ENCODE results near the gene CD68. TPM values are rescaled to one million over a fixed set of nuclear protein-coding genes. Genes with fewer than 3 reads are reported as not detected.

CD68 gene
- total RNA-seq, 2 donors from 2014 or later, result 12.3 to 17.3 TPM

GRCh38 chr17:7614425-7615264 is 35.2 kb downstream of the CD68 start, which contains the start of gene FXR2:
Gene FXR2, minus strand, starts transcription at chr17:7614897. Its CDS starts 365 bp downstream, at chr17:7614532.
- DNase-seq (ENCODE audit: low spot score), result peak; percentile 100
- Histone ChIP-seq H3K4me1 (replicated peaks) (no peaks in the 10 kb centered on the region), H3K9me3 (no peaks in the 10 kb centered on the region), H3K4me3 (peak within 1 kb of the TSS; percentile 77 to 95), H3K27ac (peak within 1 kb of the TSS; percentile 86 to 97), H3K36me3 (no peaks in the 10 kb centered on the region), H3K27me3 (replicated peaks; ENCODE audit: insufficient read depth) (no peaks in the 10 kb centered on the region)
- TF ChIP-seq POLR2A (IDR thresholded peaks at IDR 0.05) (peak; percentile 76), CTCF (IDR thresholded peaks at IDR 0.05) (peak in 3 of 4 experiments; percentile 63 to 95 (median 86)), POLR2AphosphoS5 (IDR thresholded peaks at IDR 0.05) (peak; percentile 95)
- WGBS, result 1% methylated on average over 89 of the region's 93 CpGs
- intact Hi-C loops (cut with DNase I), result no loop called here

GRCh38 chr17:7615265-7615747 is 35.9 kb downstream of the CD68 start:
- WGBS, result 5% methylated on average over 28 of the region's 28 CpGs
- intact Hi-C loops (cut with DNase I), result no loop called here

DNA sequence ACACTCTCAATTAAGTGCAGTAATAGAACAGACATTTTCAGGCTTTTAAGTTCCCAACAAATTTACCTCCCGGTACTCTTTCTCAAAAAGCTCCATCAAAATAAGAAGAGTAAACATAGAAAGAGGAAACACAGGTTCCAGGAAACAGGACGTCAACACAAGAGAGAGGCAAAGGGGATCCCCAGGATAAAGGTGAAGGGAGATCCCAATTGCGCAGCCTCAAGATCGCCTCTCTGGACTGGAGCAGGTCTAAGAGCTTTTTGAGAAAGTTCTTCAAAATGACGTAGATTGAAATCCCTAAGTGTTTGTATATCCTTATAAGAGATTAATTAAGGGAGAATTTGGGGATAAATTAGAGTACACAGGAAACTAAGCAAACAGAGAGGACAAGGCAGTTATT is 39.2 kb downstream of the CD68 start:
- Histone ChIP-seq H3K9me3 (no peaks in the 10 kb centered on the region), H3K27ac (no peak overlapping the region), H3K27me3 (replicated peaks; ENCODE audit: insufficient read depth) (no peaks in the 10 kb centered on the region), H3K36me3 (no peaks in the 10 kb centered on the region), H3K4me3 (no peak overlapping the region), H3K4me1 (replicated peaks) (no peaks in the 10 kb centered on the region)
- no peak for DNase-seq (ENCODE audit: low spot score)
- no peak for TF ChIP-seq POLR2AphosphoS5 (IDR thresholded peaks at IDR 0.05)
- no peak for TF ChIP-seq CTCF (IDR thresholded peaks at IDR 0.05)
- no peak for TF ChIP-seq POLR2A (IDR thresholded peaks at IDR 0.05)
- intact Hi-C loops (cut with DNase I), result no loop called here
- 71% methylated on average over 5 of the region's 5 CpGs for WGBS

More at GRCh38 chr17:7615265-7615747, 35.9 kb downstream of the CD68 start:
- peak overlapping the region; percentile 15 to 37 for H3K4me3 ChIP-seq
- no peaks in the 10 kb centered on the region for H3K4me1 ChIP-seq (replicated peaks)
- H3K27ac ChIP-seq, result peak overlapping the region; percentile 86 to 97
- no peaks in the 10 kb centered on the region for H3K9me3 ChIP-seq
- H3K36me3 ChIP-seq, result no peaks in the 10 kb centered on the region
- DNase-seq (ENCODE audit: low spot score), result no peak
- no peaks in the 10 kb centered on the region for H3K27me3 ChIP-seq (replicated peaks; ENCODE audit: insufficient read depth)
- TF ChIP-seq POLR2A (IDR thresholded peaks at IDR 0.05), result no peak
- TF ChIP-seq CTCF (IDR thresholded peaks at IDR 0.05), result no peak
- no peak for TF ChIP-seq POLR2AphosphoS5 (IDR thresholded peaks at IDR 0.05)

- no peaks in the 10 kb centered on the region for H3K4me1 ChIP-seq (replicated peaks)
- no peak overlapping the region for H3K27ac ChIP-seq
- 83% methylated on average over 8 of the region's 8 CpGs for WGBS
- no peaks in the 10 kb centered on the region for H3K9me3 ChIP-seq
- TF ChIP-seq CTCF (IDR thresholded peaks at IDR 0.05), result no peak
- TF ChIP-seq POLR2AphosphoS5 (IDR thresholded peaks at IDR 0.05), result no peak
- TF ChIP-seq POLR2A (IDR thresholded peaks at IDR 0.05), result no peak
- DNase-seq (ENCODE audit: low spot score), result no peak
- intact Hi-C loops (cut with DNase I), result no loop called here
- H3K36me3 ChIP-seq, result no peaks in the 10 kb centered on the region
- H3K4me3 ChIP-seq, result no peak overlapping the region
- no peaks in the 10 kb centered on the region for H3K27me3 ChIP-seq (replicated peaks; ENCODE audit: insufficient read depth)
These were observed 41.4 kb downstream of the CD68 start for GRCh38 chr17:7620835-7621234.

Measured in prostate gland (tissue), 2 donors.